ENCODE results near the gene DAD1. TPM values are rescaled to one million over a fixed set of nuclear protein-coding genes. Genes with fewer than 3 reads are reported as not detected.

DAD1 gene
- total and polyA plus RNA-seq, 2 of the 8 experiments (the other 6 are each of a cell fraction or from before 2014, with no cell fraction given), result 131 to 440 TPM

GRCh38 chr14:22580625-22581024 lies 8.4 kb downstream of the DAD1 start (continued):
- TF ChIP-seq CHD7 (IDR thresholded peaks at IDR 0.05; ENCODE audit: insufficient replicate concordance, low read length) (no peak), ZNF274 (IDR thresholded peaks at IDR 0.05; ENCODE audit: borderline replicate concordance, extremely low read depth, low read length) (no peak), SIN3A (conservative IDR thresholded peaks at IDR 0.05 in 1 of 2, IDR thresholded peaks at IDR 0.05 in 1 of 2; ENCODE audit: low read depth in 1 of 2, low read length in 2 of 2) (no peak), SIRT6 (IDR thresholded peaks at IDR 0.05; ENCODE audit: low read length) (no peak), ATF2 (IDR thresholded peaks at IDR 0.05; ENCODE audit: low read length) (no peak), SIX5 (IDR thresholded peaks at IDR 0.05; ENCODE audit: low read depth, low read length) (no peak)
